Thyroid gland (tissue), 4 donors: ENCODE measurements around the gene H1-8. TPM values are rescaled to one million over a fixed set of nuclear protein-coding genes. Genes with fewer than 3 reads are reported as not detected.

Experiments
- DNase-seq, 2 donors: peaks; one replicate each; pipeline ENCODE4 v3.0.0-alpha.2; 2019
- H3K27ac ChIP-seq, 3 donors: fragments of 200-600 bp; sonication (generic); 1 replicate in 2 of 3; 2 replicates in 1 of 3; pipeline ENCODE4 v1.5.1; 2016 to 2019; ENCODE audit warnings: mild to moderate bottlenecking in 1 of 3, moderate library complexity in 1 of 3
- H3K27me3 ChIP-seq: fragments of 200-600 bp; sonication (generic); one replicate; pipeline ENCODE4 v1.5.1; 2019
- H3K36me3 ChIP-seq, 2 donors: fragments of 200-600 bp; sonication (generic); one replicate each; pipeline ENCODE4 v1.5.1; 2016 to 2019
- H3K4me1 ChIP-seq, 2 donors: fragments of 200-600 bp; sonication (generic); one replicate each; pipeline ENCODE4 v1.5.1; 2017 to 2019
- H3K4me3 ChIP-seq, 3 donors: fragments of 200-600 bp; sonication (generic); replicated peaks in 1 of 3; 1 replicate in 2 of 3; 2 replicates in 1 of 3; pipeline ENCODE4 v1.5.1; 2016; ENCODE audit warnings: mild to moderate bottlenecking in 1 of 3
- H3K9me3 ChIP-seq: fragments of 200-600 bp; sonication (generic); one replicate; pipeline ENCODE4 v1.5.1; 2017
- POLR2A ChIP-seq, 2 donors: fragments of 450-650 bp; IDR thresholded peaks; one replicate each; pipeline ENCODE4 v1.6.1; 2017; ENCODE audit warnings: antibody characterized with exemption in 2 of 2, mild to moderate bottlenecking in 2 of 2, moderate library complexity in 1 of 2
- WGBS, 2 donors: methylation state at CpG; one replicate each; pipeline ENCODE4 v1.1.5; 2017; 5-methylcytosine and 5-hydroxymethylcytosine counted together
- intact Hi-C: fragments of 100-400 bp; cut with DNase I; formaldehyde crosslinking; loops from one replicate; pipeline ENCODE4 v1.15.1; 2023
- total RNA-seq, 4 donors: library from RNA; depleted of rRNA; stranded (reverse); fragments of >200 nt; gene quantifications; one replicate each; pipeline ENCODE4 v1.2.3, GENCODE V29; 2016
- TF ChIP-seq, protein P1 (sequence below), 6 experiments: fragments of 200-600 bp in 3 of 6; fragments of 450-650 bp in 3 of 6; sonication (generic) in 3 of 6; IDR thresholded peaks; one replicate each; pipeline ENCODE4 v1.5.1; 2016 to 2019; ENCODE audit warnings: antibody characterized with exemption in 6 of 6, mild to moderate bottlenecking in 2 of 6, inconsistent platforms in 1 of 6, moderate library complexity in 1 of 6

The H1-8 gene
- total RNA-seq, 4 donors from 2014 or later: not detected

DNA sequence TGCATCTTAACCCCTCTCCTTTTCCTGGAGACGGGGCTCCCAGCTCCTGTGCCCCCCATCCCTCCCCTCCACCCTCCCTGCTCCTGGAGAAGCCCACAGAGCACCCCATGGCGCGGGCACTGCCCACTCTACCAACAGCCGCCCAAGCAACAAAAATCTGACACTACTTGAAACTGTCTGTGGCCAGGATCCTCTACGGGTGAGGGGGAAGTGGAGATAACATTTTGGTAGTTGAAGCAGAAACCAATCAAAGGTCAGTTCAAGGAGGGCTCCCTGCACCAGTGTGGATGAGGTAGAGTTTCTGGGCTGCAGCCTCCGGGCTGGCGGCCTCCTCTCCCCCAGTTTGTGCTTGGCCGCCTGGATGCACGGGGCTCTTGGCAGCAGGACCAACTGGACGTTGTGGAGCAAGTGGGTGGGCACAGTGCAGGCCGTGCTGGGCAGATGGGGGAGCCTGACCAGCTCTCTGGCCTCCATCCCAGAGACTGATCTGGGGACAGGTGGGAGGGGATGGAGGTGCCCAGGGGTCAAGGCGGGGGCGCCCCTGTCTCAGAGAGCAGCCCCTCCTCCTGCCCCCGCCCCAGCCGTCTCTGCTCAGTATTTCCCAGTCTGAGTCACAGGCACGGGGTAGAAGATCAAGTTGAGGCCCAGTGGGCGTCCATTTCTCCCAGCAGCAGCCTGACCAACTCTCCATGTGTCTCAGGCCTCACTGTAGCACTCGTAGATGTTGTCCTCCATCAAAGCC, 12.8 kb downstream of the H1-8 start:
- DNase-seq: no peak
- WGBS, 2 donors: 72 to 75% methylated on average over 11 to 16 of the region's 18 CpGs
- Histone ChIP-seq H3K9me3 (no peaks in the 10 kb centered on the region), H3K36me3 (peaks cover 6 to 13% of the 10 kb centered on the region in 2 donors), H3K27ac (no peak overlapping the region), H3K4me1 (peaks cover 14 to 60% of the 10 kb centered on the region in 2 donors), H3K4me3 (no peak overlapping the region), H3K27me3 (no peaks in the 10 kb centered on the region)
- intact Hi-C loops: no loop called here
- no peak for TF ChIP-seq POLR2A (IDR thresholded peaks at IDR 0.05)
- TF ChIP-seq, protein P1, sequence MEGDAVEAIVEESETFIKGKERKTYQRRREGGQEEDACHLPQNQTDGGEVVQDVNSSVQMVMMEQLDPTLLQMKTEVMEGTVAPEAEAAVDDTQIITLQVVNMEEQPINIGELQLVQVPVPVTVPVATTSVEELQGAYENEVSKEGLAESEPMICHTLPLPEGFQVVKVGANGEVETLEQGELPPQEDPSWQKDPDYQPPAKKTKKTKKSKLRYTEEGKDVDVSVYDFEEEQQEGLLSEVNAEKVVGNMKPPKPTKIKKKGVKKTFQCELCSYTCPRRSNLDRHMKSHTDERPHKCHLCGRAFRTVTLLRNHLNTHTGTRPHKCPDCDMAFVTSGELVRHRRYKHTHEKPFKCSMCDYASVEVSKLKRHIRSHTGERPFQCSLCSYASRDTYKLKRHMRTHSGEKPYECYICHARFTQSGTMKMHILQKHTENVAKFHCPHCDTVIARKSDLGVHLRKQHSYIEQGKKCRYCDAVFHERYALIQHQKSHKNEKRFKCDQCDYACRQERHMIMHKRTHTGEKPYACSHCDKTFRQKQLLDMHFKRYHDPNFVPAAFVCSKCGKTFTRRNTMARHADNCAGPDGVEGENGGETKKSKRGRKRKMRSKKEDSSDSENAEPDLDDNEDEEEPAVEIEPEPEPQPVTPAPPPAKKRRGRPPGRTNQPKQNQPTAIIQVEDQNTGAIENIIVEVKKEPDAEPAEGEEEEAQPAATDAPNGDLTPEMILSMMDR (IDR thresholded peaks at IDR 0.05): no peak

DNA sequence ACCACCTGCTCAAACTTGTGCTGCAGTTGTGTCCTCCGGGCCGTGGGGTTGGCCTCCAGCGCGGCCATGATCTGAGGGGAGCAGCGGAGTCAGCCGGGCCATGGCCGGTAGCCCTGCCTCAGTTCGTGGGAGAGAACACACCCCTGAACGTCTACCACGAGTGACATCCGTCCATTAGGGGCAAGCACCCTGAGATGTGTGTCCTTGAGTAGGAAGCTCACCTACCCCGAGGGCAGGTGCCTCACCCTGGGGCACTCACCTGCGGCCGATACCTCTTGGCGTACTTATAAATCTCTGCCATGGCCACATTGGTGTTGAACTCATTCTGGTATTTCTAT, 13.4 kb downstream of the H1-8 start:
- WGBS, 2 donors: 90 to 93% methylated on average over 2 to 15 of the region's 15 CpGs
- no peaks in the 10 kb centered on the region for H3K9me3 ChIP-seq
- H3K4me3 ChIP-seq: no peak overlapping the region
- intact Hi-C loops: no loop called here
- H3K27ac ChIP-seq: no peak overlapping the region
- H3K4me1 ChIP-seq: peaks cover 19 to 65% of the 10 kb centered on the region in 2 donors
- TF ChIP-seq, protein P1 (IDR thresholded peaks at IDR 0.05): no peak
- no peak for TF ChIP-seq POLR2A (IDR thresholded peaks at IDR 0.05)
- H3K27me3 ChIP-seq: no peaks in the 10 kb centered on the region
- H3K36me3 ChIP-seq: peaks cover 6 to 13% of the 10 kb centered on the region in 2 donors
- DNase-seq: no peak

DNA sequence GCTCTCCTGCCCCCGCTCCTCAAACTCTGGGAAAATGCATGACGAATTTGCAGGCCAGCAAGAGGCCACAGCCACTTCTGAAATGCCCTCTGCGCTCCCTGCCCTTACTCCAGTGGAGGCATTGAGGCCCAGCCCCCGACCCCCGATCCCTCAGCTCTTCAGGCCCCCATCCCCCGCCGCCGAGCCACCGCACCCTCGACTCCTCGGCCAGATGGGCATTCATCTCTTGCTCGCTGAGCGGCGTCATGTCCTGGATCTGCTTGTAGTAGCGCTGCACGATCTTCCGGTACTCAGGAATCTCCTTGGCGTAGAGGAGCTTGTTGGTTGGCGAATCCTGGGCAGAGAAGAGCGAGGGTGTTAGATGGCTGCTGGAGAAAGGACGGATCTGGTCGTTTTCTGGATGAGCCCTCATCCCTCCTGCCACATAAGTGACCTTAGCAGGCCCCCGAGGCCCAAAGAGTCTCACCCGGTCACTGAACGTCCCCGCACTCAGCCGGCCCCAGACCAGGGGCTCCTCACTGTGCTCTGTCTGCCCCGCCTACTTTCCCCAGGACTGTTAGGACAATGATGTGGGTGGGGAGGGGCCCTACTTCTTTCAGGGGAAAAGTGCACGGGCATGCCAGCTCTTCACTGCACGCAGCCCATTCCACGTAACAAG, 14.0 kb downstream of the H1-8 start:
- intact Hi-C loops: no loop called here
- Histone ChIP-seq H3K36me3 (peaks cover 6 to 13% of the 10 kb centered on the region in 2 donors), H3K27ac (no peak overlapping the region), H3K4me1 (peaks cover 25 to 72% of the 10 kb centered on the region in 2 donors), H3K9me3 (no peaks in the 10 kb centered on the region), H3K27me3 (no peaks in the 10 kb centered on the region), H3K4me3 (no peak overlapping the region)
- DNase-seq: no peak
- 86 to 90% methylated on average over 31 of the region's 31 CpGs for WGBS, 2 donors
- TF ChIP-seq POLR2A (IDR thresholded peaks at IDR 0.05): no peak

DNA sequence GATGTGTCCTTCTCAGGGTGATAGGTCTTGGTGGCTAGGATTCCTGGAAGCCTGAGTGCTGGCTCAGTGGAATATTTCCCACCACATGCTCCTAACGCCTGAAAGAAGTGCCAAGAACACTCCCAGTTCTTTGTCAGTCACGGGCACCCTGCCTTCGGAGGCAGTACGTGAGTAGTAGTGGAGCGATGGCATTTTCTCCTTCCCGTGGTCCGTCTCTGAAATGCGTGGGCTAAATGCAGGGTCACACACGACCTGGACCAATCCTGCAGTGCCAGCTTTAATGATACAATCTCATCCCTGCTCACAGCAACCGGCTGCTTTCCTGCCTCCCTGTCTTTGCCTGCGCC, 14.5 kb downstream of the H1-8 start:
- Histone ChIP-seq H3K4me1 (peaks cover 25 to 76% of the 10 kb centered on the region in 2 donors), H3K9me3 (no peaks in the 10 kb centered on the region), H3K4me3 (no peak overlapping the region), H3K36me3 (peaks cover 6 to 15% of the 10 kb centered on the region in 2 donors), H3K27me3 (no peaks in the 10 kb centered on the region), H3K27ac (no peak overlapping the region)
- WGBS, 2 donors: 85 to 93% methylated on average over 11 of the region's 11 CpGs
- DNase-seq: no peak
- no peak for TF ChIP-seq POLR2A (IDR thresholded peaks at IDR 0.05)
- TF ChIP-seq, protein P1 (IDR thresholded peaks at IDR 0.05): no peak
- intact Hi-C loops: no loop called here

DNA sequence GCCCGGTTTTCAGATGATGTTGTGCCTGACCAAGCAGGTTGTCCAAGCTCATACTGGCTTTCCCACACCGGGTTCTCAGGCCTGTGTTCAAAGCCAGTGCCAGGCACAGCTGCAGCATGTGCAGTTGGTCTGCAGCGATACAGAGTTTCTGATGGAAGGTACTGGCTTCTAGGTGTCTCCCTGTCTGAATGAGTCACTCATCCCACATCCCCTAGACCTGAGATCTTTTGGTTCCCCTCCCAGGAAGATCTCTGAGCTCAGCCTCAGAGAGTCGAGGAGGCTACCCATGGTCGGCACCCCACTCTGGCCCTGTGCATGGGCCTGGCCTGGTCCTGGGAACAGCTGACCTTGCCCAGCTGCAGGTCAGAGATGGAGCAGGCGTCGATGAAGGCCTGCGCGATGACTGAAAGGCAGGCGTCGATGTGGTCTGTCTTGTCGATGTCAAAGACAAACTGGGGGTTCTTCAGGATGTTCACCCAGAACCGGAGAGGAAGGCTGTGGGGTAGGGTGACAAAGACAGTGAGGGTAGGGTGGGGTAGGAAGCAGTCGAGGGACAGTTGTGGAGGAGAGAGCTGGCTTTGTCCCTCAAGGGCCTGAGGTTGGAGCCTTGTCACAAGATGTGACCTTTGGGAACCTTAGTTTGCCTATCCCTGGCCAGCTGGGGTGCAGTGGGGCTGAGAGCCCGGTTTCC, 15.3 kb downstream of the H1-8 start:
- peaks cover 25 to 73% of the 10 kb centered on the region in 2 donors for H3K4me1 ChIP-seq
- H3K36me3 ChIP-seq: peaks cover 6 to 18% of the 10 kb centered on the region in 2 donors
- TF ChIP-seq, protein P1 (IDR thresholded peaks at IDR 0.05): no peak
- no peak for TF ChIP-seq POLR2A (IDR thresholded peaks at IDR 0.05)
- no peak overlapping the region for H3K4me3 ChIP-seq
- H3K9me3 ChIP-seq: no peaks in the 10 kb centered on the region
- WGBS, 2 donors: 77 to 82% methylated on average over 14 to 15 of the region's 15 CpGs
- no peaks in the 10 kb centered on the region for H3K27me3 ChIP-seq
- intact Hi-C loops: no loop called here
- no peak for DNase-seq
- peak overlapping the region in 2 of 3 donors; percentile 15 to 45 for H3K27ac ChIP-seq
